ENCODE results near the gene DZIP1. TPM values are rescaled to one million over a fixed set of nuclear protein-coding genes. Genes with fewer than 3 reads are reported as not detected.
A peak's percentile ranks its signal among the peaks of the same experiment; 100 is the strongest.
"Not testable (repeated sequence)": the region's sequence is repeated elsewhere in the genome, so short reads cannot be mapped to it uniquely, and the experiment has no call there.

DZIP1 gene
- total RNA-seq, result under 1 TPM in 1 of 2 experiments, not detected in 1; 0.13 TPM
- not detected for polyA plus RNA-seq

- Histone ChIP-seq H3K27ac (ENCODE audit: low read depth, low read length) (no peak within 1 kb of the TSS), H3K4me3 (ENCODE audit: low read length) (no peak within 1 kb of the TSS), H3K9me3 (ENCODE audit: low read length) (no peaks in the 10 kb centered on the region), H3K36me3 (ENCODE audit: insufficient read depth, low read length) (no peaks in the 10 kb centered on the region), H3K4me1 (ENCODE audit: insufficient read depth, low read length) (no peaks in the 10 kb centered on the region), H3K27me3 (ENCODE audit: insufficient read depth, low read length, poor library complexity, severe bottlenecking) (peaks cover 4% of the 10 kb centered on the region)
- no peak within 1 kb of the TSS for H3K27ac Mint-ChIP-seq
- peaks cover 8 to 12% (median 9%) of the 10 kb centered on the region in 3 donors for H3K4me1 Mint-ChIP-seq
- ChIA-PET POLR2A (no interaction called here), CTCF (no interaction called here)
- peaks cover 33 to 45% of the 10 kb centered on the region in 2 donors for H3K27me3 Mint-ChIP-seq
- peak within 1 kb of the TSS in 6 of 7 donors; percentile 58 to 81 (median 64) for H3K4me3 Mint-ChIP-seq
- DNase-seq, result no peak
- no peaks in the 10 kb centered on the region for H3K36me3 Mint-ChIP-seq
- H3K9me3 Mint-ChIP-seq, result no peaks in the 10 kb centered on the region
Measured at GRCh38 chr13:95644601-95645052, at the start of gene DZIP1. DZIP1 (minus strand) TSS chr13:95644706; CDS start chr13:95642029, 2,677 bp downstream.

- H3K27ac ChIP-seq (ENCODE audit: low read depth, low read length); H3K4me3 ChIP-seq (ENCODE audit: low read length); CTCF ChIA-PET; H3K27me3 ChIP-seq (ENCODE audit: insufficient read depth, low read length, poor library complexity, severe bottlenecking); H3K27ac Mint-ChIP-seq; H3K36me3 ChIP-seq (ENCODE audit: insufficient read depth, low read length); H3K27me3 Mint-ChIP-seq; H3K4me3 Mint-ChIP-seq; POLR2A ChIA-PET; H3K9me3 ChIP-seq (ENCODE audit: low read length); DNase-seq; H3K4me1 ChIP-seq (ENCODE audit: insufficient read depth, low read length): not testable (repeated sequence)
- peaks cover 0 to 12% (median 4%) of the 10 kb centered on the region in 5 donors for H3K9me3 Mint-ChIP-seq
- H3K4me1 Mint-ChIP-seq, result peaks cover 36 to 40% (median 37%) of the 10 kb centered on the region in 3 donors
- H3K36me3 Mint-ChIP-seq, result peaks cover 0 to 26% (median 12%) of the 10 kb centered on the region in 3 donors
Measured at GRCh38 chr13:95690986-95691385, 46.5 kb upstream of the DZIP1 start.

GRCh38 chr13:95689582-95689926 lies 45.0 kb upstream of the DZIP1 start:
- no peaks in the 10 kb centered on the region for H3K27me3 ChIP-seq (ENCODE audit: insufficient read depth, low read length, poor library complexity, severe bottlenecking)
- CTCF ChIA-PET, result no interaction called here
- no peak overlapping the region for H3K27ac ChIP-seq (ENCODE audit: low read depth, low read length)
- POLR2A ChIA-PET, result no interaction called here
- peaks cover 47 to 50% (median 48%) of the 10 kb centered on the region in 3 donors for H3K4me1 Mint-ChIP-seq
- H3K4me3 Mint-ChIP-seq, result peak overlapping the region in 4 of 7 donors; percentile 18 to 53 (median 40)
- H3K9me3 ChIP-seq (ENCODE audit: low read length), result no peaks in the 10 kb centered on the region
- H3K36me3 Mint-ChIP-seq, result peaks cover 1 to 34% (median 12%) of the 10 kb centered on the region in 3 donors
- no peak for DNase-seq
- peaks cover 0 to 12% (median 4%) of the 10 kb centered on the region in 5 donors for H3K9me3 Mint-ChIP-seq
- peak overlapping the region in 4 of 8 donors; percentile 39 to 86 (median 64) for H3K27ac Mint-ChIP-seq
- H3K4me3 ChIP-seq (ENCODE audit: low read length), result no peak overlapping the region
- H3K4me1 ChIP-seq (ENCODE audit: insufficient read depth, low read length), result no peaks in the 10 kb centered on the region
- no peaks in the 10 kb centered on the region for H3K36me3 ChIP-seq (ENCODE audit: insufficient read depth, low read length)
- no peaks in the 10 kb centered on the region for H3K27me3 Mint-ChIP-seq

GRCh38 chr13:95684960-95685359 lies 40.5 kb upstream of the DZIP1 start:
- H3K9me3 ChIP-seq (ENCODE audit: low read length); H3K27ac Mint-ChIP-seq; CTCF ChIA-PET; H3K36me3 ChIP-seq (ENCODE audit: insufficient read depth, low read length); H3K27me3 Mint-ChIP-seq; POLR2A ChIA-PET; H3K27ac ChIP-seq (ENCODE audit: low read depth, low read length); H3K27me3 ChIP-seq (ENCODE audit: insufficient read depth, low read length, poor library complexity, severe bottlenecking); H3K4me3 ChIP-seq (ENCODE audit: low read length); H3K4me3 Mint-ChIP-seq; DNase-seq: not testable (repeated sequence)
- Mint-ChIP-seq H3K4me1 (peaks cover 79 to 92% (median 90%) of the 10 kb centered on the region in 3 donors), H3K9me3 (peaks cover 0 to 12% (median 4%) of the 10 kb centered on the region in 5 donors), H3K36me3 (peaks cover 1 to 31% (median 17%) of the 10 kb centered on the region in 3 donors)
- H3K4me1 ChIP-seq (ENCODE audit: insufficient read depth, low read length), result peaks cover 12% of the 10 kb centered on the region

GRCh38 chr13:95684418-95684817 lies 39.9 kb upstream of the DZIP1 start:
- Mint-ChIP-seq H3K9me3 (peaks cover 0 to 8% (median 4%) of the 10 kb centered on the region in 5 donors), H3K4me3 (no peak overlapping the region), H3K36me3 (peaks cover 1 to 28% (median 15%) of the 10 kb centered on the region in 3 donors), H3K27me3 (no peaks in the 10 kb centered on the region), H3K27ac (no peak overlapping the region), H3K4me1 (peaks cover 81 to 94% (median 92%) of the 10 kb centered on the region in 3 donors)
- H3K27me3 ChIP-seq (ENCODE audit: insufficient read depth, low read length, poor library complexity, severe bottlenecking), result no peaks in the 10 kb centered on the region
- H3K36me3 ChIP-seq (ENCODE audit: insufficient read depth, low read length), result no peaks in the 10 kb centered on the region
- ChIA-PET POLR2A (no interaction called here), CTCF (no interaction called here)
- no peak overlapping the region for H3K27ac ChIP-seq (ENCODE audit: low read depth, low read length)
- no peaks in the 10 kb centered on the region for H3K9me3 ChIP-seq (ENCODE audit: low read length)
- H3K4me3 ChIP-seq (ENCODE audit: low read length), result no peak overlapping the region
- peaks cover 17% of the 10 kb centered on the region for H3K4me1 ChIP-seq (ENCODE audit: insufficient read depth, low read length)
- DNase-seq, result no peak

- Histone ChIP-seq H3K4me3 (ENCODE audit: low read length) (no peak overlapping the region), H3K9me3 (ENCODE audit: low read length) (no peaks in the 10 kb centered on the region), H3K4me1 (ENCODE audit: insufficient read depth, low read length) (peaks cover 36% of the 10 kb centered on the region), H3K36me3 (ENCODE audit: insufficient read depth, low read length) (no peaks in the 10 kb centered on the region), H3K27me3 (ENCODE audit: insufficient read depth, low read length, poor library complexity, severe bottlenecking) (no peaks in the 10 kb centered on the region), H3K27ac (ENCODE audit: low read depth, low read length) (no peak overlapping the region)
- Mint-ChIP-seq H3K4me3 (peak overlapping the region in 4 of 7 donors; percentile 18 to 96 (median 95)), H3K4me1 (peaks cover 75 to 90% (median 82%) of the 10 kb centered on the region in 3 donors), H3K36me3 (peaks cover 2 to 12% (median 7%) of the 10 kb centered on the region in 3 donors), H3K27ac (peak overlapping the region in 3 of 8 donors; percentile 31 to 45 (median 39)), H3K27me3 (peaks cover 0 to 1% of the 10 kb centered on the region in 2 donors), H3K9me3 (no peaks in the 10 kb centered on the region)
- CTCF ChIA-PET, result no interaction called here
- DNase-seq, result no peak
- POLR2A ChIA-PET, result no interaction called here
Measured at GRCh38 chr13:95679722-95680121, 35.2 kb upstream of the DZIP1 start.

GRCh38 chr13:95678967-95679366 lies 34.5 kb upstream of the DZIP1 start:
- Mint-ChIP-seq H3K27me3 (peaks cover 0 to 1% of the 10 kb centered on the region in 2 donors), H3K27ac (peak overlapping the region in 7 of 8 donors; percentile 18 to 93 (median 87)), H3K9me3 (peaks cover 0 to 2% (median 0%) of the 10 kb centered on the region in 5 donors), H3K4me1 (peaks cover 72 to 89% (median 81%) of the 10 kb centered on the region in 3 donors), H3K36me3 (peaks cover 6 to 12% (median 7%) of the 10 kb centered on the region in 3 donors), H3K4me3 (peak overlapping the region; percentile 93 to 99 (median 96))
- no peaks in the 10 kb centered on the region for H3K36me3 ChIP-seq (ENCODE audit: insufficient read depth, low read length)
- POLR2A ChIA-PET, result interaction anchor here (0.5 kb wide), 1 partner anchor 55 kb away, joined by 3 read pairs; no protein-coding TSS in a partner anchor
- H3K9me3 ChIP-seq (ENCODE audit: low read length), result no peaks in the 10 kb centered on the region
- no peak overlapping the region for H3K27ac ChIP-seq (ENCODE audit: low read depth, low read length)
- DNase-seq, result no peak
- H3K4me3 ChIP-seq (ENCODE audit: low read length), result no peak overlapping the region
- CTCF ChIA-PET, result no interaction called here
- no peaks in the 10 kb centered on the region for H3K27me3 ChIP-seq (ENCODE audit: insufficient read depth, low read length, poor library complexity, severe bottlenecking)
- H3K4me1 ChIP-seq (ENCODE audit: insufficient read depth, low read length), result peaks cover 36% of the 10 kb centered on the region

GRCh38 chr13:95677564-95678266 lies 33.2 kb upstream of the DZIP1 start:
- Histone ChIP-seq H3K27ac (ENCODE audit: low read depth, low read length) (peak overlapping the region; percentile 79), H3K27me3 (ENCODE audit: insufficient read depth, low read length, poor library complexity, severe bottlenecking) (no peaks in the 10 kb centered on the region), H3K4me3 (ENCODE audit: low read length) (peak overlapping the region; percentile 78), H3K9me3 (ENCODE audit: low read length) (no peaks in the 10 kb centered on the region), H3K36me3 (ENCODE audit: insufficient read depth, low read length) (no peaks in the 10 kb centered on the region), H3K4me1 (ENCODE audit: insufficient read depth, low read length) (peaks cover 36% of the 10 kb centered on the region)
- H3K4me3 Mint-ChIP-seq, result peak overlapping the region; percentile 93 to 99 (median 96)
- peaks cover 71 to 90% (median 78%) of the 10 kb centered on the region in 3 donors for H3K4me1 Mint-ChIP-seq
- ChIA-PET POLR2A (no interaction called here), CTCF (no interaction called here)
- peaks cover 8 to 17% (median 12%) of the 10 kb centered on the region in 3 donors for H3K36me3 Mint-ChIP-seq
- peak in 1 of 5 donors; percentile 21 for DNase-seq
- peaks cover 0 to 1% of the 10 kb centered on the region in 2 donors for H3K27me3 Mint-ChIP-seq
- peak overlapping the region; percentile 69 to 98 (median 90) for H3K27ac Mint-ChIP-seq
- peaks cover 0 to 11% (median 2%) of the 10 kb centered on the region in 5 donors for H3K9me3 Mint-ChIP-seq
